Lower lobe of right lung (tissue), 2 donors: ENCODE measurements around the gene KLK5. TPM values are rescaled to one million over a fixed set of nuclear protein-coding genes. Genes with fewer than 3 reads are reported as not detected.

Experiments
- ATAC-seq, 2 donors: fragments of 200-7000 bp; cut with Tn5 transposase; one replicate each; pipeline ENCODE4 v1.9.1; 2020 to 2022; ENCODE audit warnings: mild to moderate bottlenecking in 2 of 2, moderate library complexity in 2 of 2
- DNase-seq: peaks from one replicate; pipeline ENCODE4 v3.0.0-alpha.2; 2020
- H3K27ac ChIP-seq: fragments of 200-600 bp; one replicate; pipeline ENCODE4 v1.8.0; 2022
- H3K27me3 ChIP-seq: fragments of 200-600 bp; one replicate; pipeline ENCODE4 v1.8.0; 2022; ENCODE audit warnings: low read depth
- H3K36me3 ChIP-seq: fragments of 200-600 bp; one replicate; pipeline ENCODE4 v1.8.0; 2022; ENCODE audit warnings: mild to moderate bottlenecking
- H3K4me1 ChIP-seq: fragments of 200-600 bp; one replicate; pipeline ENCODE4 v1.8.0; 2022
- H3K4me3 ChIP-seq: fragments of 200-600 bp; one replicate; pipeline ENCODE4 v1.8.0; 2022; ENCODE audit warnings: mild to moderate bottlenecking
- H3K9me3 ChIP-seq: fragments of 200-600 bp; one replicate; pipeline ENCODE4 v1.8.0; 2022
- CTCF ChIP-seq: fragments of 200-600 bp; IDR thresholded peaks from one replicate; pipeline ENCODE4 v1.8.0; 2022; ENCODE audit warnings: antibody characterized with exemption, mild to moderate bottlenecking
- intact Hi-C: fragments of 100-400 bp; cut with DNase I; formaldehyde crosslinking; loops from one replicate; pipeline ENCODE4 v1.11.0; 2022
- total RNA-seq: library from RNA; stranded (reverse); fragmentation: NEBNext Ultra II Directional; extraction: Animal tissue kit (Norgen Biotek cat#: 25700); gene quantifications from one replicate; pipeline ENCODE4 v1.2.1, GENCODE V29; 2021
- donor health status: DM: no; HTN: yes; CAD: no; lungs with severe emphysema.

The KLK5 gene
- total RNA-seq, 1 donor from 2014 or later: not detected

GRCh38 chr19:50968716-50969412 lies 16.0 kb upstream of the KLK5 start:
- Histone ChIP-seq H3K27ac (no peak overlapping the region), H3K36me3 (no peaks in the 10 kb centered on the region), H3K9me3 (no peaks in the 10 kb centered on the region), H3K27me3 (peaks cover 21% of the 10 kb centered on the region), H3K4me3 (no peak overlapping the region), H3K4me1 (no peaks in the 10 kb centered on the region)
- TF ChIP-seq CTCF: no peak
- intact Hi-C loops: no loop called here
- DNase-seq: no peak
- no peak for ATAC-seq

GRCh38 chr19:50967929-50968715 lies 15.3 kb upstream of the KLK5 start:
- intact Hi-C loops: no loop called here
- Histone ChIP-seq H3K4me3 (no peak overlapping the region), H3K27me3 (peaks cover 19% of the 10 kb centered on the region), H3K27ac (no peak overlapping the region), H3K4me1 (no peaks in the 10 kb centered on the region), H3K36me3 (no peaks in the 10 kb centered on the region), H3K9me3 (no peaks in the 10 kb centered on the region)
- DNase-seq (no peak), ATAC-seq (no peak)
- TF ChIP-seq CTCF: no peak

DNA sequence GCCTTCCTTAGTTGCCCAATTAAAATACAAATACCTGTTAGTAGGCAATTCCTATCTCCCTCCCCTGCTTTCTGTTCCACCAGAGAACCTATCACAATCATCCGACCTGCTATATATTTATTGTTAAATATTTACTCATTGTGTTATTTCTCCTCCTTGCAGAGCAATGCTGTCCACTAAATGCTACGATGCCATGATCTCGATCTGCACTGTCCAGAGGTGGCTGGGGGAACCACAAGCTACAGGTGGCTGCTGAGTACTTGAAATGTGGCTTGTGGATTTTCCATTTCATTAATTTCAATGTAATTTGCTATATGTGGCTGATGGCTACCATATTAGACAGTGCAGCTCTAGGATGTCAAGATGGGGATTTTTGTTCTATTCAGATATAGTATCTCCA lies 11.4 kb upstream of the KLK5 start:
- H3K4me1 ChIP-seq: no peaks in the 10 kb centered on the region
- H3K9me3 ChIP-seq: no peaks in the 10 kb centered on the region
- H3K27me3 ChIP-seq: peaks cover 11% of the 10 kb centered on the region
- no peak overlapping the region for H3K27ac ChIP-seq
- no peaks in the 10 kb centered on the region for H3K36me3 ChIP-seq
- intact Hi-C loops: no loop called here
- DNase-seq: no peak
- ATAC-seq: no peak
- TF ChIP-seq CTCF: no peak
- no peak overlapping the region for H3K4me3 ChIP-seq

- no peak for ATAC-seq
- no peak for TF ChIP-seq CTCF
- no peaks in the 10 kb centered on the region for H3K9me3 ChIP-seq
- no peak overlapping the region for H3K27ac ChIP-seq
- no peak overlapping the region for H3K4me3 ChIP-seq
- no peaks in the 10 kb centered on the region for H3K4me1 ChIP-seq
- H3K36me3 ChIP-seq: no peaks in the 10 kb centered on the region
- DNase-seq: no peak
- peaks cover 13% of the 10 kb centered on the region for H3K27me3 ChIP-seq
- intact Hi-C loops: no loop called here
These were observed 10.5 kb upstream of the KLK5 start for GRCh38 chr19:50963381-50963780.

- H3K9me3 ChIP-seq: no peaks in the 10 kb centered on the region
- no peaks in the 10 kb centered on the region for H3K36me3 ChIP-seq
- intact Hi-C loops: no loop called here
- no peak for DNase-seq
- TF ChIP-seq CTCF: no peak
- H3K27me3 ChIP-seq: peaks cover 13% of the 10 kb centered on the region
- no peaks in the 10 kb centered on the region for H3K4me1 ChIP-seq
- ATAC-seq: no peak
- H3K4me3 ChIP-seq: no peak overlapping the region
- H3K27ac ChIP-seq: no peak overlapping the region
These were observed 9.4 kb upstream of the KLK5 start for GRCh38 chr19:50962245-50962644.
